HL-60/S4 treated with phorbol 12-myristate 13-acetate at 8.2 ng/mL for 4 days and 3 days (cell line): ENCODE data around the gene HSD17B13.
"Not testable (repeated sequence)": the region's sequence is repeated elsewhere in the genome, so short reads cannot be mapped to it uniquely, and the experiment has no call there.

Experiments used
- in situ Hi-C: fragments of 300-500 bp; cut with MboI; formaldehyde crosslinking; loops from 2 replicates; pipeline ENCODE4 v1.15.0; 2022; ENCODE audit warnings: low sequenced_read_pairs

HSD17B13 gene, protein sequence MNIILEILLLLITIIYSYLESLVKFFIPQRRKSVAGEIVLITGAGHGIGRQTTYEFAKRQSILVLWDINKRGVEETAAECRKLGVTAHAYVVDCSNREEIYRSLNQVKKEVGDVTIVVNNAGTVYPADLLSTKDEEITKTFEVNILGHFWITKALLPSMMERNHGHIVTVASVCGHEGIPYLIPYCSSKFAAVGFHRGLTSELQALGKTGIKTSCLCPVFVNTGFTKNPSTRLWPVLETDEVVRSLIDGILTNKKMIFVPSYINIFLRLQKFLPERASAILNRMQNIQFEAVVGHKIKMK

DNA sequence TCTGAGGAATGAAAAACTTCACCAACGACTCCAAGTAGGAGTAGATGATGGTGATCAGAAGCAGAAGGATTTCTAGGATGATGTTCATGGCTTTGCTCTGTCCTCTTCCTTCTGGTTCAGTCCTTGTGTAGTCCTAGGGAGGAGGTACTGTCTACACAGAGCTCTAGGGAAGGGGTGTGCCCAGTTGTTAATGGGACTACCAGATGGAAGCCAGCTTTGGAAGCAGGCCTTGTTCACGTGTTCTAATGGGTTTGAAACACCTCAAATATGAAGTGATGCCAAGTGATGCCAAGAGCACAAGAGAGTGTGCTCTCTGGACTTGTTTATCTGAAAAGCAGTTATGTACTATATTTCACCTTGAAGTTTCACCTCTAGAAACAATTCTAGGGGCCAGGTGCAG, at the start of gene HSD17B13:
HSD17B13 (minus strand) TSS at position 129 of the 400 bp plus-strand sequence; CDS start at position 88, 41 bp downstream.
- in situ Hi-C loops: no loop called here

DNA sequence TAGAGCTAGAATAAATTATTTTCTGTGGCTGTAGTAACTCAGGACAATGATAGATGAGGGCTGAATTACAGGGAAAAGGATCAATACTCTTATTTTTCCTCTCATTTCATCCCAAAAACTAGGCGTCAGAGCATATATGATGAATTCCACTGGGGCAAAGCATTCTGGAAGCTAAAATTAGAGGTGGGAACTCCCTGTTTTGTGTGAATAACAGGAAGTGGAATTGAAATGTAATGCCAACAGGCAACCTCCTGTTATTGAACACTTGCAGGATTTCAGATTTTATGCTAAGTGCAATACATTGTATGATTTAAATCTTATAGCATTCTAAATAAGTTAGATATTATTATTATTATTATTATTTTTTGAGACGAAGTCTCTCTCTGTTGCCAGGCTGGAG, 47.4 kb upstream of the HSD17B13 start:
- in situ Hi-C loops: no loop called here

DNA sequence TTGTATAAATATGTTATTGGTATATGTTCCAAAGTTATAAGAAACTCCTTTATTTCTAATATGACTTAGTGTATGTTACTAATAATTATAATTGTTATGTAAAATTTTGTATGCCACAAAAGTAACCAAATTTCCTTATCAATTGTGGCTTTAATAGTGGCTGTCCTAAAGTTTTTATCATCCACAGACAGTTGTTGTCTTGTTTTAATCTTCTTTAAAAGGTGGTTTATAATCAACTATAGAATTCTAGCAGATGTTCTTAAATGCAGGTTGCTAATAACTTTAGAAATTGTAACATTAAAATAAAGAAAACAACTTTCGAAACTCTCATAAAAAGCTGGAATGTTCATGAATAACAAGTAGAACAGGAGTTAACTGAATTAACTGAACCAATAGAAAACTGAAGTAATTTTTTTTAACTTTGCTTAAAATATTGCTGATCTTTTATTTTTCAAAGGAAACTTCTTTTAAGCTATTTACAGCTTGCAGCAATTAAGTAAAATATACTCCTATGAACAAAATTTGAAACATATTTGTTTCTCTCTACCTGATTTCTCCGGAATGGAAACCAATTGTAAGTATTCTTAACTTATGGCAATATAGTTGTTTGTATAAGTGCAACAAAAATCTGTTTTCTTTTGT, 44.0 kb upstream of the HSD17B13 start:
- in situ Hi-C loops: no loop called here

DNA sequence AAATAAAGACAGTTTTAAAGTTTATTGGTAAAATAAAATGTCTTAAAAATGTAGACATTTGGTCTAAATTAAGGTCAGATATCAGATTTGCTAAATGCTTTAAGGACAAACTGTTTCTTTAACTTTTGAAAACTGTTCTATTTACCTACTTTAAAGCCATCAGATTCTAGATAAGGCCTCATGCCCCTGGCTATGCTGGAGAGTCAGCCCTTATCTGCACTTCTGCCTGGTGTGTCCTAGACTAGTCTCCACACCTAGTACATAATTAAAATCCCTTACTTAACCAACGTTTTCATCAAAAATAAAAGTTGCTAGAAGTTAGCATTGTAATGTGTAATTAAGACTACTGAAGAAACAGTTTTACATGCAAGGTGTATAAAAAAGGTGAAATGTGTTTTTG, 42.7 kb upstream of the HSD17B13 start:
- in situ Hi-C loops: no loop called here

DNA sequence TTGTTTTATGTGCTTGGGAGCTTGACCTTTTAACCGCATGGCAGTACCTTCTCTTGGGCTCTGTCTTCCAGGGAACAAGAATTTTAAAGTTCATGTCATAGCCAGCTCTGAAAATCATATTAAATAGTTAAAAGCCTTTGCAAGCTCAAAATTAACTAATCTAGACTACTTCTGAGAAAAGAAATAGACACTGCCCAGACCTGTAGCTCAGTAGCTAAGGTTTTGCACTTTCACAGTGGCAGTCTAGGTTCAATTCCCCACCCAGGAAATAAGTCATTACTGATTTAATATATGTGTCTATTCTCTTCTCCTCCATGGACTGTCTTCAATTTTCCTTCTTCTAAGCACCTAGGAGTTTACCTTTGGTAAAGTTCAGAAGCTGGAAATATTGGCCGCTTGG, 40.9 kb upstream of the HSD17B13 start:
- in situ Hi-C loops: no loop called here

DNA sequence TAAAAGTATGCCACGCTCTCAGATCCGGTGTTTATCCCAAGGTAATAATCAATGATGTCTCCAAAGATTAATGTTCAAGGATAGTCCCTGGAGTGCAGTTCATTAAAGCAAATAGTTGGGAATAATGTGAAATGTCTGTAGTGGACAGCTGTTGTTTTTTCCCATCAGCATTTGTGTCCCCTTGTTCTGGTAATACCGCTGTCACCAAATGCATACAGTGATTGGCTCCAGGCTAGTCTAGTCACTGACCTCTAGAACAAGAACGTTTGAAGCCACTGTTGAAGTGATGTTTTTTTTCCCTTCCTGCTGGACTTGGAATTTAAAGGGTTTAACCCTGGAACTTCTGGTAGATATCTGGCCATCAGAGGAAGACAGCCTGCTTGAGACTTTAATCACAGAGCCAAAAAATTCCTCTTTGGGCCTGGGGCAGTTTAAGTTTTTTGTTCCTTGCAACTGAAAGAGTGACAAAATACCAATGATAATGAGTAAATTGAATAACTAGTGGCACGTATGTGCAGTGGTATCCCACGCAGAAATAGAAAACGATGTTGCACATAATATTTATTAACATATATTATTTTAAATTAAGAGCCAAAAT, 37.8 kb upstream of the HSD17B13 start:
- in situ Hi-C loops: no loop called here

DNA sequence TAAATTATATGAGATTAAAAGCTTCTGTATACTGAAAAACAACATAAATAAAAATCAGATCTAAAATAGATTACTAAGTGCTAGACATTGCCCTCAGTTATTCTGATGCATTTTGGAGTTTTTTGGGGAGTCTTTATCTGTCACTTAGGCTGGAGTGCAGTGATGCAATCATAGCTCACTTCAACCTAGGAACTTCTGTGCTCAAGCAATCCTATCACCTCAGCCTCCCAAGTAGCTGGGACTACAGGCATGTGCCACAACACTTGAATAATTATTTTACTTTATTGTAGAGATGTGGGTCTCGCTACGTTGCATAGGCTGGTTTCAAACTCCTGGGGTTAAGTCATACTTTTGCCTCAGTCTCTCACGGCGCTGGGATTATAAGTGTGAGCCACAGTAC, 36.6 kb upstream of the HSD17B13 start:
- in situ Hi-C loops: no loop called here

DNA sequence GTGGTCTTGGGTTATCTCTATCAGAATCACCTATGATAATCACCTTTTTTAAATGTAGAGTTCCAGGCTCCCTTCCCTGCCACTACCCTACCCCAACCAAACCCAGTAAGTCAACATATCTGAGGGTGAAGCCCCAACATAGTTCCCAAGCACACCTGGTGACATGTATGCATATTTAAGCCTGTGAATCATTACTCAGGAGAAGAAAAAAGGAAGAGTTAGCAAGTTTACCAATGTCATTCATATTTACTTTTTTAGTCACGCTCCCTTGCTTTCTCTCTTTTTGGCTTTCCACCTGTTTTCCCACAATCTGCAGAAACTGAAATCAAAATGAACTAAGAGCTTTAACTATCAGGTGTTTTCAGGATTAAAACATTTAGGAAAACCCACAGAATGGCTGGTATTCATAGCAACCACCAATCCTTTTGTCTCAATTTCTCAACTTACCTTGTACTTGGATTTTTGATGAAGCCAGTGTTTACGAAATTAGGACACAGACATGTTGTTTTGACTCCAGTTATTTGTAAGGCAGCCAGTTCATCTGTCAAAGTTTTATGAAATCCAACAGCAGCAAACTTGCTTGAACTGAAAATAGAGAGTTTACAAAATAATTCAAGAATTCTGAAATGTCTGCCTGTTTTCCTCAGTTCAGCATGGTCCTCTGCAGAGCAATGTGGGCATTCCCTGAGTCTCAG, 34.3 kb upstream of the HSD17B13 start:
- in situ Hi-C loops: no loop called here

DNA sequence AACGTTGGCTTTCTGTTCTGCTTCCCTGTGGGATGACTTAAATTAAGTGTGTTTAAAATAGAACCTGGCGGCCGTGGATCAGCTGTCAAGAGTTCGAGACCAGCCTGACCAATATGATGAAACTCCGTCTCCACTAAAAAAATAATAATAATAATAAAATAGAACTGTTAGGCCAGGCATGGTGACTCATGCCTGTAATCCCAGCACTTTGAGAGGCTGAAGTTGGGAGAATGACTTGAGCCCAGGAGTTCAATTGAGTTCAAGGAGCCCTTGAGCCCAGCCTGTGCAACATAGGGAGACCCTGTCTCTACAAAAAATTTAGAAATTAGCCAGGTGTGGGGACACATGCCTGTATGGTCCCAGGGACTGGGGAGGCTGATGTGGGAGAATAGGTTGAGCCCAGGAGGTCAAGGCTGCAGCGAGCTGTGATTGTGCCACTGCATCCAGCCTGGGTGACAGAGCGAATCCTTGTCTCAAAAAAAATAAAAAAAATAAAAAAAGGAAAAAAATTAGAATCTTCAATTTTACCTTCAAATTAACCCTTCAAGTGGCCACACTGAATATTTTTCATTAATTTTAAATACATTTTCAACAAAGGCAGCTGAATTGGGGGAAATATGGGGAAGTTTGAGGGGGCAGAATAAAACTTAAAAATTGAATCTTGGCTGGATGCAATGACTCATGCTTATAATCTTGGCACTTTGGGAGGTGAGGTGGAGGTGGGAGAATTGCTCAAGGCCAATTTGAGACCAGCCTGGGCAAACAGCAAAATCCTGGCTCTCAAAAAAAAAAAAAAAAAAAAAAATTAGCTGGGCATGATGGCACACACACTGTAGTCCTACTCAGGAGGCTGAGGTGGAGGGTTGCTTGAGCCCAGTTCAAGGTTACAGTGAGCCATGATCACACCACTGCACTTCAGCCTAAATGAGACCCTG, 31.8 kb upstream of the HSD17B13 start:
- in situ Hi-C loops: no loop called here

DNA sequence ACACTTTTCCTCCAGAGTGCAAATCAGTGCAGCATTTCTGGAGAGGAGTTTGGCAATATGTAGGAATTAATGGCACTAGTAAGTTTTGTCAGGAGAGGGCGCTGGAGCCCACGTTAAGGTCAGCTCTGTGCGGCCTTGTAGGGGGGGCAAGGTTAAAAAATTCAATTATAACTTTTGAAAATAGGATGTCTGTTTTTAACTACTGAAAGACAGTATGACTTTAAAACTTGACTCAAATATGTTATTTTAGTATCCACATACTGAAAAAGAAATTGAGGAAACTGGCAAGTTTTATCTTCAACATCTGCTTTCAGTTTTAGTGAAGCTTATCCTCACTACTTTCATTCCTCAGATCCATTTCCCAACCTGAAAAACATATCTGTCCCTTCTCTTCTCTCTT, 30.9 kb upstream of the HSD17B13 start:
- in situ Hi-C loops: no loop called here

DNA sequence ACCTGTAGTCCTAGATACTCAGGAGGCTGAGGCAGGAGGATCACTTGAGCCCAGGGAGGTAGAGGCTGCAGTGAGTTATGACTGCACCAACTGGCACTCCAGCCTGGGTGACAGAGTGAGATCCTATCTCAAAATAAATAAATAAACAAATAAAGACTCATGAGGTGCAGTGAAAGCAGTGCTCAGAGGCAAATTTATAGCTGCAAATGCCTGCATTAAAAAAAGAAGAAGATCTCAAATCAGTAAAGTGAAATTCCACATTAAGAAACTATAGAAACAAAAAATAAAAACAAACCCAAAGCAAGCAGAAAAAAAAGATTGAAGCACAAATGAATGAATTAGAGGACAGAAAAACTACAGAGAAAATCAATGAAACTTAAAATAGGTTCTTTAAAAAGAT, 22.5 kb upstream of the HSD17B13 start:
- in situ Hi-C loops: no loop called here

DNA sequence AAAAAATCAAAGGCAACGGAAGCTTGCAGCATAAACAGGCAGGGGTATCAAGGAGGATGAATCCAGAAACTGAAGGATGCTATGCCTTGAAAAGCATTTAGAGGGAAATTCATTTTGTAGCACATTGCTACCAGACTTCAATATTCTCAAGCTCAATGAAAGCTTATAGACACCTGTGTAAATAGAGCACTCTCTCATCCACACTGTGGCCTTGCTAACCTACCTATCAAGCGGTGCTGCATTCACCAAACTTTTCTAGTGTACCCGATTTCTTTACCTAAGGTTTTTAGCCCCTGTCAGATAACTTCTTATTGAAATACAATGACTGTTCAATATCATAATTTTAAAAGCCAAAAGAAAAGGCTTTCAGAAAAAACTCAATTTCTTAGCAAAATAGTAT, 20.2 kb upstream of the HSD17B13 start:
- in situ Hi-C loops: no loop called here

DNA sequence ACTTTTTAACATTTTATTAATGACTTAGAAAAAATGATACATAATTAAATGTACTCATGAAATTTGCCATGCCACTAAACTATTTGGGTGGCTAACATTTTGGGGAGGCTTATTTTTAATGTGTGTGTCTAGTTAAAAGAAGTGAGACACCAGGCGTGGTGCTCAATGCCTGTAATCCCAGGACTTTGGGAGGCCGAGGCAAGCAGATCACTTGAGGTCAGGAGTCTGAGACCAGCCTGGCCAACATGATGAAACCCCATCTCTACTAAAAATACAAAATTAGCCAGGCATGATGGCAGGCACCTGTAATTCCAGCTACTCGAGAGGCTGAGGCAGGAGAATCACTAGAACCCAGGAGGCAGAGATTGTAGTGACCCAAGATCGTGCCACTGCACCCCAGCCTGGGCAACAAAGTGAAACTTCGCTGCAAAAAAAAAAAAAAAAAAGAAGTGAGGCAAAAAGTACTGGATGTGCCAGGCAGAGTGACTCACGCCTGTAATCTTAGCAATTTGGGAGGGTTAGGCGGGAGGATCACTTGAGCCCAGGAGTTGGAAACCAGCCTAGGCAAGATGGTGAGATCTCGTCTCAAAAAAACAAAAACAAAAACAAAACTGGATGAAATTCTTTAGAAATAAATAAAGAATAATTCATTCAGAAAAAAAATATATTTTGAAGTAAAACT, 19.4 kb upstream of the HSD17B13 start:
- in situ Hi-C loops: not testable (repeated sequence)

DNA sequence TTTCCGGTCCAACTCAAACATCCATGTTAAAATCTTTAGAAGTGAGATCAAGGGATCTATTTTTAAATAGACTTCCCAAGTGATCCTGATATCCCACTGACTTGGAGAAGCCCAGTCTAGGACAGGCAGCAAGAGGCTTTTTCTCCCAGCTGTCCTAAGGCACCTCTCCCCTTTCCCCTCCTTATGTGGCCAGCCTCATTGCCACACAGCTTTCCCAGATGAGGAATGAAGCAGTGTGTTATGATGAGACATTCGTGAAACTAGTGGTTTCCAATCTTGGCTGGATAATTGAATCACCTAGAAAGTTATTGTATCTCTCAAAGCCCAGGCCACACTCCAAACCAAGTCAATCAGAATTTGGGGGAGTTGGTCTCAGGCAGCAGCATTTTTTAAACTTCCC, 16.8 kb upstream of the HSD17B13 start:
- in situ Hi-C loops: no loop called here

DNA sequence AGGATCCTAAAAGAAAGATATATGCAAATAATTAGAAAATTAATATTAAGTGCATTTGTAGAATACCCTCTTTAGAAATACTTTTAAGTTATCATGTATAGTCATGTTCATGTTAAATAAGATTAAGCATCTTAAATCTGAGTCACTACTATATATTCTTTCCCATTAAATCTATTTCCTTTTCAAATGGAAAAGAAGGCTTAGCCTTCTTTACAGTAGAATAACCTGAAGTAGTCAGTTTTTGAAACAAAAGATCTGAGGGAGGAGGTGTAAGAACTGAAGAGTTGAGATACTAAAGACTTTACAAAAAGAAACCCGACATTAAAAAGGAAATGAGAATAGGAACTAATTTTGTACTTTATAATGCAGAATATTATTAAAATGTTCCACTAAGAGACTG, 14.7 kb upstream of the HSD17B13 start:
- in situ Hi-C loops: no loop called here

DNA sequence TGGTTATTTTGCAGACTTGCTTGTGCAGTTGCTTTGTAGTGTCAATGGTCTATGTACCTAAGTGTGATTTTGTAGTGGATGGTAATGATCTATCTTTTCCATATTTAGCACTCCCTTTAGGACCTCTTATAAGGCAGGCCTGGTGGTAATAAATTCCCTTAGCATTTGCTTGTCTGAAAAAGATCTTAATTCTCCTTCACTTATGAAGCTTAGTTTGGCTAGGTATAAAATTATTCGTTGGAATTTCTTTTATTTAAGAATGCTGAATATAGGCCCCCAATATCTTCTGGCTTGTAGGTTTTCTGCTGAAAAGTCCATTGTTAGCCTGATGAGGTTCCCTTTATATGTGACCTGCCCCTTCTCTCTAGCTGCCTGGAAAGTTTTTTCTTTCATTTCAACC, 10.6 kb upstream of the HSD17B13 start:
- in situ Hi-C loops: no loop called here

DNA sequence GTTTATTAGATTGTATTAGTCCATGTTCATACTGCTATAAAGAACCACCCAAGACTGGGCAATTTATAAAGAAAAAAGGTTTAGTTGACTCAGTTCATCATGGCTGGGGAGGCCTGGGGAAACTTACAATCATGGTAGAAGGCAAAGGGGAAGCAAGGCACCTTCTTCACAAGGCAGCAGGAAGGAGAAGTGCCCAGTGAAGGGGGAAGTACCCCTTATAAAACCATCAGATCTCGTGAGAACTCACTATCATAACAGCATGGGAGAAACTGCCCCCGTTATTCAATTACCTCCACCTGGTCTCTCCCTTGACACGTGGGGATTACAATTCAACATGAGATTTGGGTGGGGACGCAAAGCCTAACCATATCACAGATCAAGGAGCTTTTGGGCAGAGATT, 8.1 kb upstream of the HSD17B13 start:
- in situ Hi-C loops: no loop called here

DNA sequence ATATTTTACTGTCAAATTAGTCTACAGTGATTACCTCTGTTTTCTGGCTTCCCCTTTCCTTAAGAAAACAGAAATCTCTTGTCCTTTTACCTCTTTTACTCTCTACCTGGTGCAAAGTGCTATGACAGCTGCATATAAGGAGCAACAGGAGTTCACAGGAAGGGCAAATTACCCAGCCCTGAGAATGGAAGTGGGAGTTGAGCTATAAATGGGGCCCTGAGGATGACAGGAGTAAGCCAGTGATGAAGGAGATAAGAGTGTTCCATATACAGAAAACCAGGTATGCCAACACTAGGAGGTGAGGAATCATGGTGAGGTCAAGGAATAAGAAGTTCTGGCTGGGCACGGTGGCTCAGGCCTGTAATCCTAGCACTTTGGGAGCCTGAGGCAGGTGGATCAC, 4.5 kb upstream of the HSD17B13 start:
- in situ Hi-C loops: no loop called here

DNA sequence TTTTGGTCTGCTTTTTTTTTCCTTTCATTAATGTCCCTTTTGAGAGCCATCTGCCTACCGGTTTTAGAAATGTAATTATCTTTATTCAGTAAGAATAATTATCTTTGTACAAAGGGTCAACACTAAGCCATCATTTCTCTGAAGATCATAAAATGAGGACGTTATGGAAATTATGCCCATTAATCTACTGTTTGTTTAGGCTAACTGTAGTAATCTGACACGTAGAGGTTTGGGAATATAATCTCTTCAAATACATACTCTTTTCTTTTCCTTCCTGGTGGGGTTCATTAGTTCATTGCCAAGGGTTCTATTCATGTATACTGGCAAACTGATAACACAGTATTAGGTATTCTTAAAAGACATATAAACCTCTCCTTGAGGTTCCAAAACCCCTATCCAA, 3.8 kb upstream of the HSD17B13 start:
- in situ Hi-C loops: no loop called here

DNA sequence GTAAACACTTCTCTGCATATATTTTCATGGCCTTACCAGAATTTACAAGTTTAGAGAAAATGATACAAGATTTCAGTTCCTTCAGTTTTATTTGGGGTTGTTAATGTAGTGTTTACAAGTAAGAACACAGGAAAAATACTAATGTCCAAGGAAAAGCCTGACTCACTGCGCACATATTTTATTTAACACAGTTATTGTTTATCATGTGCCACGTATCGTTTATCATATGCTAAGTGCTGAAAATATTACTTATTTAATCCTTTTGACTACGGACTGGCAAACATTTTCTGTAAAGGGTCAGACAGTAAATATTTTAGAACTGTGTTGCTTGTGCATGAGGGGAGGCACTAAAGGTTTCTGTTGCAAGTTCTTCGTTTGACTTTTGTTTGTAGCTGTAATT, 794 bp downstream of the HSD17B13 start:
- in situ Hi-C loops: no loop called here
